ENCODE results near the gene SRSF5.

SRSF5 gene

GRCh38 chr14:69771136-69771535, 4.2 kb downstream of the SRSF5 start:
- no peak for DNase-seq

GRCh38 chr14:69772082-69773017, 5.4 kb downstream of the SRSF5 start:
- DNase-seq, result no peak

DNA sequence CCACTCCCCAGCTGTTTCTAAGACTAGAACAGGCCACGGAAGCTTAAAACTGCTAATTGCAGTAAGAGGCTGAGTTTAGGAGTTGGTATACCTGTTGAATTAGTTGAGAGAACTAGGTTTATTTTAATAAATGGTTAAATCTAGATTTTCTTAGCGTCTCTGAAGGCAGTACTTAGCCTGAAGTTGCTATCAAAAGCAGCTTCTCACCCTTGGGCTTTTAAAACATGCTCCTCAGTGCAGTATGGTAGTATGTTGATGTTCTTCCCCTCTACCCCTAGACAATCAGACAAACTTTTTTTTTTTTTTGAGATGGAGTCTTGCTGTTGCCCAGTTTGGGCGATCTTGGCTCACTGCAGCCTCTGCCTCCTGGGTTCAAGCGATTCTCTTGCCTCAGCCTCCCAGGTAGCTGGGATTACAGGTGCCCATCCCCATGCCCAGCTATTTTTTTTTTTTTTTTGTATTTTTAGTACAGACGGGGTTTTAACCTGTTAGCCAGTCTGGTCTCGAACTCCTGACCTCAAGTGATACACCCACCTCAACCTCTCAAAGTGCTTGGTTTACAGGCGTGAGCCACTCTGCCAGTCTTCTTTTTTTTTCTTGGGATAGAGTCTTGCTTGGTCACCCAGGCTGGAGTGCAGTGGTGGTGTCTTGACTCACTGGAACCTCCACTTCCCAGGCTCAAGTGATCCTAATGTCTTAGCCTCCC, 6.8 kb downstream of the SRSF5 start:
- DNase-seq, result no peak

GRCh38 chr14:69775012-69775411, 8.1 kb downstream of the SRSF5 start:
- no peak for DNase-seq

DNA sequence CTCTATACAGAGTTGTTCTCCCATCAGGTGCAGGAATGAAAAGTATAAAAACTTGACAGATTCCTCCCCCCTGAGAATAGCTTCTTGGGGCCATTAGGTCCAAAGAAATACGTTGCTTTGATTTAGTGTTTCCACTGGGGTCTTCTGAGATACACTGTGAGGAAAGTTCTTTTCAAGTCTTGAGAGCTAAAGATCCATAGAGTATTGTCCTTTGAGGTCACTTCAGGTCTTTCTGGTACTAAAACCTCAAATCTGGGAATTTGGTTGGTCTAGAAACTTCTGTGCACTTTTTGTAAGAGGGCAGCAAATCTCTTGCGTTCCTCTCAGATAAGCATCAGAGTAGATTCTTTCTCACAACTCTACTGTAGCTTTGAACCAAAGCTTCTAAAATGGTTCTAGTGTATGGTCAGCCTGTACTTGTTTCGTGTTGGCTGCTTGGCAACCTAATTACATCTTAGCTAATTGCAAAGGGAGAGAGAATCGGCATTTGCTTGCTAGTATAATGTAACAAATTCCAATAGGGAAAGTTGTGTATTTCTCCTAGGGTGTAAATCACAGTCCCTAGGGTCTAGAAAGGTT, 10.0 kb downstream of the SRSF5 start:
- DNase-seq, result no peak

- no peak for DNase-seq
Observed at GRCh38 chr14:69779088-69779487, 12.1 kb downstream of the SRSF5 start.

GRCh38 chr14:69780092-69780491, 13.2 kb downstream of the SRSF5 start:
- no peak for DNase-seq

- DNase-seq, result no peak
Observed at GRCh38 chr14:69780952-69781351, 14.0 kb downstream of the SRSF5 start.

GRCh38 chr14:69784942-69785341, 18.0 kb downstream of the SRSF5 start:
- no peak for DNase-seq

GRCh38 chr14:69786603-69787002, 19.7 kb downstream of the SRSF5 start:
- no peak for DNase-seq

DNA sequence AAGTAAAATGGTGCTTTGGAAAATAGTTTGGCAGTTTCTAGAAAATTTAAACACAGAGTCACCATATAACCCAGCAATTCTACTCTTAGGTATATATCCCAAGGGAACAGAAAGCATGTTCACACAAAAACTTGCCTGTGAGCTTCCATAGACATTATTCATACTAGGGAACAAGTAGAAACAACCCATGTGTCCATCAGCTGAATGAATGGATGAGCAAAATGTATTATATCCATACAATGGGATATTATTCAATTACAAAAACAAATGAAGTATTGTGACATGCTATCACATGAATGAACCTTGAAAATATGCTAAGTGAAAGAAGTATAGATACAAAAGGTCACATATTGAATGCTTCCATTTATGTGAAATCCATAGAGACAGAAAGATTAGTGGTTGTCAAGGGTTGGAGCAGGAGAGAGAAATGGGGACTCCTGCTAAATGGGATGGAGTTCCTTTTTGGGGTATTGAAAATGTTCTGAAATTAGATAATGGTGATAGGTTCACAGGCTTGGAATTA, 22.2 kb downstream of the SRSF5 start:
- DNase-seq, result no peak

GRCh38 chr14:69792887-69793421, 26.0 kb downstream of the SRSF5 start:
- DNase-seq, result no peak

DNA sequence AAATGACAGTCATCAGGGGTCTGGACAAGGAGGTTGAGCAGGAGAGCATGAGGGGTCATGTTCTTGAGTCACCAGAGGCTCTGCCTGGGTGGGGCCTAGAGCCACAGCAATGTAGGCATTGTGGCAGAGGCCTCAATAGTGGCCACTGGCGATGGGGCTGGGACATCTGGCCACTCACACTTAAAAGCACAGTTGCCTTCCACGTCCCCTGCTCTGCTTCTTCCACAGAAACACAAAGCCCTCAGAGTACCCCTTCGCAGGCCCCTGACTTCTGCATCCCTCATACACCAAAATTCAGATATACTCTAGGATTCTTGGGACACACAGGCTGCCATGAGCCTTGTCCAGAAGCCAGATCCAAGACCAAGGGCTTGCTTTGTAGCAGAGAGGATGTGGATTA, 27.8 kb downstream of the SRSF5 start:
- DNase-seq, result no peak

DNA sequence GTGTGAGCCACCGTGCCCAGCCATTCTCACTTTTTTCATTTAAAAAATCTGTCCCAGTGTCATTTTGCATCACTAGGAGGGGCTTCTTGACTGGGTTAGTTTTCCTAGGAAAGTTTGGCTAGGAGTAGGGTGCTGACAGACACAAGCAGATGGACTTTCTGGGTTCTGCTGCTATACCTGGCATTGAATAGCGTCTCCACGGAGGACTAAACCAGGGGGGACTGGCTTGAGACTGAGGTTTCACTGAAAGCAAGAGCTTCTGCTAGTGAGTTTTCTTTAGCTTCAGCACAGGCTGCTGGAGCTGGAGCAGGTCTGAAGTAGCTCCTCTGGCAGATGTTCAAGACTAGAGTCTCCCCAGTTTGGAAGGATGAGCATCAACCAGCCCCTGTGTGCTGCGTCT, 28.7 kb downstream of the SRSF5 start:
- DNase-seq, result no peak

GRCh38 chr14:69796797-69797500, 30.0 kb downstream of the SRSF5 start, which contains the start of gene SLC10A1:
Gene SLC10A1, minus strand, starts transcription at chr14:69797241. Its CDS starts 86 bp downstream, at chr14:69797155.
- no peak for DNase-seq

GRCh38 chr14:69797573-69798338, 30.8 kb downstream of the SRSF5 start:
- no peak for DNase-seq

DNA sequence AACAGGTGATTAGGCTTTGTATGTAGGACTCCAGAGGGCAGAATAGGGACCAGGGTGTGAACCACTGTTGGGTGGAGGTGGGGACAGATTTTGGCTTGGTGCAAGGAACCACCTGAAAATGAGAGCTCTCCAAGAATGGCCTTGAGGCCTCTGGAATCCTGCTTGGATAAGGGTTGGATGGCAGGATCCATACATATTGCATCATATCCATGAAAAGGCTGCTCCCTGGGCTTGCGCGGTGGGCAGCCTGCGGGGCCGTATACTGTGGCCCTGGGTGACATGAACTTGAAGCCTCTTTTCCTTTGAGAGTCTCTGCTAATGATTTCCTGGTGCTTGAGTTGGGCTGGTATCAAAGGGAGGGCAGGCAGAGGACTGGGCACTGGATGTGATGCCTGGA, 31.4 kb downstream of the SRSF5 start:
- no peak for DNase-seq

DNA sequence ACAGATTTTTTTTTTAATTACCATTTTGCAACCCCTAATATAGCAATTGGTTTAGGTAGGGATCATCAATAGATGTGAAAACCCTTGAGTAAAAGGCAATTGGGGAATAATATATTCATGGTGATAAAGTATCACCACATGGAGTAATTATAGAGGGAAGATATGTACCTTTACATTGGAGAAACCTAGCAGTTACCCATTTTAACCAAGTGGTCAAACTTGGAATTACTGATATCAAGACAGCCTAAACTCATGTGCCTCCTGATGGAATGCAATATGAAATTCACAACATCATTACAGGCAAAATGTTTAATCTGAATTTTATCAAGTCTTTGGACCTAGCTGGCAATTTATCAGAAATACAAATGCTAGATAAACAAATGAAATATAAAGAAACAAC, 36.8 kb downstream of the SRSF5 start:
- DNase-seq, result no peak

DNA sequence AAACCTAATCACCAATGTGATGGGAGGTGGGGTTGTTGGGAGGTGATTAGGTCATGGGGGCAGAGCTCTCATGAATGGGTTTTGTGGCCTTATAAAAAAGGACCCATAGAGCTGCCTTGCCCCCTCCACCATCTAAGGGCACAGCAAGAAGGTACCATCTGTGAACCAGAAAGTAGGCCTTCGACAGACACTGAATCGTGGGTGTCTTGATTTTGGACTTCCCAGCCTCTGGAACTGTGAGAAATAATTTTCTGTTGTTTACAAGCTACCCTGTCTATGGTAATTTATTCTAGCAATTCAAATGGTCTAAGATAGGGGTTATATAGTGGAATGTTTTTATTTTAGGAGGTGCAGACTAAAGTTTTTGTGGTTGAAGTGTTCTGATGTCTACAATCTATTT, 38.0 kb downstream of the SRSF5 start:
- no peak for DNase-seq

- no peak for DNase-seq
Observed at GRCh38 chr14:69807192-69807591, 40.2 kb downstream of the SRSF5 start.

DNA sequence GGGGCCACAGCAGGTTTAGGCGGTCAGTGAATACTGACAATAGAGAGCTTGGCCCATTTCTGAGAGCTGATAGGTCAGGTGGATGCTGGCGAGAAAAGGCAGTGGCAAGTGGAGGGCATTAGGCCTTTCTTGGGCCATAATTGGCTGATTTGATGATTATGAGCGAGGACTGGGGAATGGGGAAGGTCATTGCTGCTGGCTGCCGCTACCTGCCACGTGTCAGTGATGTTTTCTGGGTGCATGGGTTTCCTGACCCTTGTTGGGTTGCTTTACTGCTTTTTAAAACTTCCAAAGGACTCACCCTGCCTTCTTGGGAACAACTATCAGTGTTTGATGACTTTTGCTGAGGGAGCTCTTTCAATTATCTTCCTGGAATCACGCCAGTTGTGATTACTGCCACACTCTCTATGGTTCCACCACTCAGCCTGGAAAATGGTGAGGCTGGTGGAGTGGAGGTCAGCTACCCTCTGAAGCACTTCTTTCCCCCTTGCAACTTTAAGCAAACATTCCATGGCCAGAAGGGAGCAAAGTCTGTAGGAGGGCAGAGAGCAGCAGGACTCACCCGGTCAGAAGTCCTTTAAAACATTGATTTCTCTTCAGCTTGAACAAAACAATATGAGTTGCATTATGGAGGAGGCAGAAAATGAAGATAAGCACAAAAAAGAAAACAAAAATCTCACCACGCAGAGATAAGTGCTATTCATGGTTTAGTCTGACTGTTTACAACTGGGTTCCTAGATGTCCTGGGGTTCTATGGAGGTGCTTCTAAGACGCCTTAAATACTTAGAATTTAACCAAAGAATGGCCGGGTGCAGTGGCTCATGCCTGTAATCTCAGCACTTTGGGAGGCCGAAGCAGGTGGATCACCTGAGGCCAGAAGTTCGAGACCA, 42.2 kb downstream of the SRSF5 start:
- DNase-seq, result no peak

Data from DMS79 (cell line).